ENCODE results near the gene TGFBI.

DNA sequence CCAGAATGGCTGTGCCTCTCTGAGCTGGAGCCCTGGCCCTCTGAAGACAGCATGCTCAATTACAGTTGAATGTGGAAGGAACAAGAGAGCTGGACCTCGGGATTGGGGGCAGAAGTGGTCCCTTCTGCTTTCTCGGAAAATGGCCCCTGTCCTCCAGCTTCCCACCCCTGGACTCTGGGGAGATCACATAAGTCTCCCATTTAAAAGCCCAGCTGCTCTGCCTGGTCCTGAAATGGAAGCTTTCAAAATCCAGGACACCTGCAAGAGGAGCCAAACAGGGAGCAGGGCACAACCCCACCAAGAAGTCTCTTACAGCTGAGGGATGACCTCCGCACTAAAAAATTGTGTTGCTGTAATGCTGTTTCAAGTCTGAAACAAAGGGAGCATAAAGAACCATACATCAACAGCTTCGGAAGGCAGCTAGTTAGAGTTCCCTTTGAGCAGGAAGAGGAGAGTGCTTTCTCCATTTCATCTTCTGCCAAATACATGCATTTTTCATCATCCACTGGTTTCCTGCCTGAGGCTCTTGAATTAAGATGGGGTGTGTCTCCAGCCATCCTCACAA is 48.2 kb downstream of the TGFBI start:
- TF ChIP-seq, protein P1, sequence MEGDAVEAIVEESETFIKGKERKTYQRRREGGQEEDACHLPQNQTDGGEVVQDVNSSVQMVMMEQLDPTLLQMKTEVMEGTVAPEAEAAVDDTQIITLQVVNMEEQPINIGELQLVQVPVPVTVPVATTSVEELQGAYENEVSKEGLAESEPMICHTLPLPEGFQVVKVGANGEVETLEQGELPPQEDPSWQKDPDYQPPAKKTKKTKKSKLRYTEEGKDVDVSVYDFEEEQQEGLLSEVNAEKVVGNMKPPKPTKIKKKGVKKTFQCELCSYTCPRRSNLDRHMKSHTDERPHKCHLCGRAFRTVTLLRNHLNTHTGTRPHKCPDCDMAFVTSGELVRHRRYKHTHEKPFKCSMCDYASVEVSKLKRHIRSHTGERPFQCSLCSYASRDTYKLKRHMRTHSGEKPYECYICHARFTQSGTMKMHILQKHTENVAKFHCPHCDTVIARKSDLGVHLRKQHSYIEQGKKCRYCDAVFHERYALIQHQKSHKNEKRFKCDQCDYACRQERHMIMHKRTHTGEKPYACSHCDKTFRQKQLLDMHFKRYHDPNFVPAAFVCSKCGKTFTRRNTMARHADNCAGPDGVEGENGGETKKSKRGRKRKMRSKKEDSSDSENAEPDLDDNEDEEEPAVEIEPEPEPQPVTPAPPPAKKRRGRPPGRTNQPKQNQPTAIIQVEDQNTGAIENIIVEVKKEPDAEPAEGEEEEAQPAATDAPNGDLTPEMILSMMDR (IDR thresholded peaks at IDR 0.05), result no peak
- no peak for TF ChIP-seq POLR2A (IDR thresholded peaks at IDR 0.05)

Data from prostate gland (tissue), 2 donors.